Stimulated activated CD4-positive, alpha-beta T cell treated with anti-CD3 and anti-CD28 coated beads, TNF-alpha, amount 100 ng/mL, for 24 hours (primary cell): ENCODE results near the gene CFB.

ENCODE experiments used
- DNase-seq, 3 experiments: peaks; one replicate each; pipeline ENCODE4 v3.0.0-alpha.2; 2020; ENCODE audit warnings: low read depth in 3 of 3

Gene CFB

DNA sequence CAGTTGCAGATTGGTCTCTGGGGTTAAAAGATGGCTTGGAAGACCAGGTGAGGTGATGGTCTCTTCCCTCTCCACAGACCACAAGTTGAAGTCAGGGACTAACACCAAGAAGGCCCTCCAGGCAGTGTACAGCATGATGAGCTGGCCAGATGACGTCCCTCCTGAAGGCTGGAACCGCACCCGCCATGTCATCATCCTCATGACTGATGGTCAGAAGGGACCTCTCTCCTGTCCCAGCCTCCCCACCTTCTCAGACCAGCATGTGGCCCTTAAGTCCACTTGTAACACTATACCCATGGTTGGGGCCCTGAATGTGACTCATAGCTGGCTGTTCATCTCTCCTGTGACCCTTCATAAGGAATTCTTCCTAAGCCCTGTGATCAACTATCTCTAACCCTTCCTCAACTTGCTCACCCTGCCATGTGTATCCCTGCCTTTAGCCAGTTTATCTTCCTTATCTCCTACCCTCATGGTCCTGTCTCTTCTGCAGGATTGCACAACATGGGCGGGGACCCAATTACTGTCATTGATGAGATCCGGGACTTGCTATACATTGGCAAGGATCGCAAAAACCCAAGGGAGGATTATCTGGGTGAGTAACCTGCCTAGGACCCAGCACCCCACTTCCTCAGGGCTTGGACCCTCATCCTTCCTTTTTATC is 3.0 kb downstream of the CFB start:
- DNase-seq, result no peak

DNA sequence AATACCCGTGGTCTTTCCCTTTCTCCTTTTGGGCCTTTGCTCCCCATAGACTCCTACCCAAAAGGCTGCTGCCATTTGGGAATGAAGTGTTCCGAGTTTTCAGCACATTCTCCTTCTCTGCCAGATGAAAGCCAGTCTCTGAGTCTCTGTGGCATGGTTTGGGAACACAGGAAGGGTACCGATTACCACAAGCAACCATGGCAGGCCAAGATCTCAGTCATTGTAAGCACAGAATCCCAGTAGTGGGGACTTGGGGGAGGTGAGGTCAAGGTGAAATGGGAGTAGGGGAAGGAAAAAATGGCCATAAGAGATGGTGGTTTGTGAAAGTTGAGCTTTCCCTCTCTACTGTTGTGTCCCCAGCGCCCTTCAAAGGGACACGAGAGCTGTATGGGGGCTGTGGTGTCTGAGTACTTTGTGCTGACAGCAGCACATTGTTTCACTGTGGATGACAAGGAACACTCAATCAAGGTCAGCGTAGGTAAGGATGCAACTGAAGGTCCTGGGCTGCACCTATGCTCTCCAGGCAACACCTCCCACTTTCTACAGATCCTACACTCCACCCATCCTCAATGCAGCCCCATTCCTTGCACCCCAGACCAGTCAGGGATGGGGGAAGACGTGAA is 4.1 kb downstream of the CFB start:
- no peak for DNase-seq

DNA sequence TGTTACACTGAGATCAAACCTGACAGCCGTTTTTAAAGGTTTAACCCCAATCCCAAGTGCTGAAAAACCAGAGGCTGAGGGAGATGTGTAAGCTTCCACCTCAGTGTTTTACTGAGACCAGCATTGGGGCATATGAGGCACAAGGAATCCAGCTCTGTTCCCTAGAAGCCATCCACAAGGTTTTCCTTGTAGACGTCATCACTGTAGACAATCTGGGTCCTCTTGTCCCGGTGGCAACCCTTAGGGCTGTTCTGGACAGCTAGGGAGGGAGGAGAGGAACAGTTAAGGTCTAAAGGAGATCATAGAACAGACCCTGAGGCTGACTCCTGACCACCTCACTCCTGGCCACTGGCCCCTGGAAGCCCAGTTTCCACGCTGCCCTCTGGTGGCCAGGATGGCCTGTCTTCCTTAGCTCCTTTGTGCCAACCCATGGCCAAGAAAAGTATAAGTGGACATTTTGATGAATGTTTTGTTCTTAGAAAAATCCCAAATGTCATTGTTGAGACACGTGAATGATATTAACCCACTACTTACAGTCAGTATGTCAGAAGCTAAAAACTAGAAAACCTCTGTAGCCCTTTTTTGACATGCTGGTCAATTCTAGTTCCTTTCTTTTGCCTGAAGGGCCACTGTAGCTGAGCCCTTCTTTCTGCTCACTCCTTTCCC is 6.4 kb downstream of the CFB start:
- peak in 1 of 3 experiments; percentile 39 for DNase-seq

DNA sequence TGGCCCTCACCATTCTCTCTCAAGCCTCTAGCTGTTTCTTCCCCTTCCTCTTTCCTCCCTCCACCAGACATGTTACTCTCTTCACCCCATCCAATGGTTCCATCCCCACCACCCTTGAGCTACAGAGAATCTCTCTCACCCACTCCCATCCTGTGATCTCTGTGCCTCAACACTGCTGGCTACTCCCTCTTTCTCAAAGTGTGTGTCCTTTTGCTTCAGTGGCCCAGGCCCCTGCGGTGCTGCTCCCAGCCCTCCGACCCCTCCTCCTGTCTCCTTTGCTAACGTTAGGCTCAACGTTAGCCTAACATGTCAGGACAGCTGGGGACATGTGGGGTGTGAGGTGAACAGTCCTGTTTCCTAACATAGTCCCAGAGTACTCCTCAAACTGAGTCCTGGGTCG is 7.0 kb downstream of the CFB start:
- no peak for DNase-seq

DNA sequence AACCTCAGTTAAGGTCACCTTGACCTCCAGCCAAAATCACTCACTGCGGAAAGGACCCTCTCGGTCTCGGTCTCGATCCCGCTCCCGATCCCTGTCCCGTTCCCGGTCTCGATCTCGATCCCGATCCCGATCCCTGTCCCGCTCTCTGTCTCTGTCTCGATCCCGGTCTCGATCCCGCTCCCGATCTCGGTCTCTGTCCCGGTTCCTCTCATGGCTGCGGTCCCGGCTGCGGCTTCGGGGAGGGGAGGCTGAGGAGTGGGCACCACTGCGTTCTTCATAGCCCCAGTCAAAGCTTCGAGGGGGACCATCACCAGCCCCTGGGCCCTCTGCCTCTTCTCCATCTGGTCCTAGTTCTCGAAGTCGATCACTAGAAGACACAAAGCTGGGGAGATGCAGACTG is 8.6 kb downstream of the CFB start:
- no peak for DNase-seq

- DNase-seq, result no peak
Observed at GRCh38 chr6:31956796-31957195, 10.9 kb downstream of the CFB start.

GRCh38 chr6:31958412-31958740 is 12.5 kb downstream of the CFB start:
- DNase-seq, result no peak

GRCh38 chr6:31958741-31959739 is 13.1 kb downstream of the CFB start, which contains the start of the genes NELFE and SKIC2:
Gene NELFE, minus strand, starts transcription at chr6:31958971. Its CDS starts 525 bp downstream, at chr6:31958446.
Gene SKIC2, plus strand, starts transcription at chr6:31959175. Its CDS starts 18 bp downstream, at chr6:31959193.
- peak; percentile 96 to 99 (median 97) for DNase-seq

- DNase-seq, result no peak
Observed at GRCh38 chr6:31961616-31962015, 15.7 kb downstream of the CFB start.

DNA sequence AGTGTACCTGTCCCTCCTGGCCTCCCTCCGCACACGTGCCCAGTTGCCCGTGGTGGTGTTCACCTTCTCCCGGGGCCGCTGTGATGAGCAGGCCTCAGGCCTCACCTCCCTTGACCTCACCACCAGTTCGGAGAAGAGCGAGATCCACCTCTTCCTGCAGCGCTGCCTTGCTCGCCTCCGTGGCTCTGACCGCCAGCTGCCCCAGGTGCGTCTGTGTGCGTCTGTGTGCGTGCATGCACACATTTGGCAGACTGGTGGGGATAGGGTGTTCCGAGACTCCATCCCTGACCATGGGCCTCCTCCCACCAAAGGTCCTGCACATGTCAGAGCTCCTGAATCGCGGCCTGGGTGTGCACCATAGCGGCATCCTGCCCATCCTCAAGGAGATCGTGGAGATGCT is 18.0 kb downstream of the CFB start:
- DNase-seq, result no peak

- DNase-seq, result no peak
Observed at GRCh38 chr6:31965700-31966099, 19.8 kb downstream of the CFB start.

- DNase-seq, result no peak
Observed at GRCh38 chr6:31966506-31966905, 20.6 kb downstream of the CFB start.

DNA sequence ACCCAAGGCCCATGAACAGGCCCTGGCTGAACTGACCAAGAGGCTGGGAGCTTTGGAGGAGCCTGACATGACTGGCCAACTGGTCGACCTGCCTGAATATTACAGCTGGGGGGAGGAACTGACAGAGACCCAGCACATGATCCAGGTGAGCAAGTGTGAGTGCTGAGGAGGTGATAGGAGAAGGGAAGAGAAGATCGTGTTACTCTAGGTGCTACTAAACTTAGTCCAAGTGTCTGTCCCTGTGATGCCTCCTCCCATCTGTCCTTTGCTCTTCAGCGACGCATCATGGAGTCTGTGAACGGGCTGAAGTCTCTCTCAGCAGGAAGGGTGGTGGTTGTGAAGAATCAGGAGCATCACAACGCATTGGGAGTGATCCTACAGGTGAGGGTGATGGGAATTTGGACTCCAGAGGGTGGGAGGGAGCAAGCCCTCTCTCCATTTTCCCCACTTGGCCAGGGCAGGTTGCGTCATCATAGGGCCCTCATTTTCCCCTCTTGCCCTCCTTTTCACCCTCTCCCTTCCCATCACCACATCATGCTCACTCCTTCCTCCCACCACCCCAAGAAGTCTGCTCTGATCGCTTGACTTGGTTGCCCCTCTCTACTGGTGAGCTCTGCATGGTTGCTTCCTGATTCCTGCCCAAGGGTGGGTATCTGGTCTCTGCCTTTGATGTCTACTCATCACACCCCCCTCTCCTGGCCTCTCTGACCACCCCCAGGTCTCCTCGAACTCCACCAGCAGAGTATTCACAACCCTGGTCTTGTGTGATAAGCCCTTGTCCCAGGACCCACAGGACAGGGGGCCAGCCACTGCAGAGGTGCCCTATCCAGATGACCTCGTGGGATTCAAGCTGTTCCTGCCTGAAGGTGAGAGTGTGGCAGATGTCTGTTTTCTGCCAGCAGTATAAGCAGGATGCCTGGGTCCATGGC is 21.4 kb downstream of the CFB start:
- no peak for DNase-seq

- no peak for DNase-seq
Observed at GRCh38 chr6:31967926-31968320, 22.0 kb downstream of the CFB start.

- DNase-seq, result no peak
Observed at GRCh38 chr6:31968326-31968725, 22.4 kb downstream of the CFB start.

- DNase-seq, result no peak
Observed at GRCh38 chr6:31968791-31969711, 23.2 kb downstream of the CFB start.

DNA sequence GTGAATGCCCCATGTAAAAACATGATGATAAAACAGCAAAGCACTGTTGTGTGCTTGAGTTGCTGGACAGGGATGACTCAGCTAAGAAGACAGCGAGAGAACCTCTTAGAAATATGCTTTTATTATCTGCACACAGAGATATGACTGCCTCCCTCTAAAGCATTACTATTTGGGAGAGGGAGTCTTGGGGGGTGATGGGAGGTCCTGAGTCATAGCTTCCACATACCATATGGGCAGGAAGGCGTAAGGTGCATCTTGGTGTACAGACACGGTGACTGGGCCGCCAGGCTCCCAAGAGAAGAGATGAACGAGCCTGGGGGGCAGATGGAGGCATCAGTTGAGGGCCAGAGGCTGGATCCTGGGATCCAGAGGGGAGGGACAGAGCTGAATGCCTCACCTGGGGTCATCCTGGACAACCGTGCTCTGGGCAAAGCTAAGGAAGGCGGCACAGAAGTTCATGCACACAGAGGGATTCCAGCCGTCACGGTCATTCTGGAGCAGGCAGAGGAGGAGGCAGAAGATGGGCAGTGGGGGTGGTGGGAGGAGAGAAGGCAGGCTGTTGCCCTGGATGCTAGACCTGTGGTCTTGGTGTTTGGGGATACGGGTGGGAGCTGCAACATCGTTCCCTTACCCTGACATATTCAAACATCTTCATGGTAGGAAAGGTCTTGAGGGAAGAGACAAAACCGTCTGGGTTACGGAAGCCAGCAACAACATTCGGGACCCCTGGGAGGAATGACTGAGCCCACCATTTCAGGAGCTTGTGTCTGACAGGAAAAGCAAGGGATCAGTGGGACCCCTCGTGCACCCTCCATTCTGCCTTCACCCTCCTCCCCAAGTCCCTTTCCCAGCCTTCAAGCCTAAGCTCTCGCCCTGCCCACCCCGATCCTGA is 24.1 kb downstream of the CFB start:
- DNase-seq, result no peak

- no peak for DNase-seq
Observed at GRCh38 chr6:31970604-31971271, 24.8 kb downstream of the CFB start.
